ENCODE results near the gene SPTBN1. TPM values are rescaled to one million over a fixed set of nuclear protein-coding genes. Genes with fewer than 3 reads are reported as not detected.

Gene SPTBN1
- total and polyA plus RNA-seq, 3 donors from 2014 or later: 143 to 366 (median 278) TPM

DNA sequence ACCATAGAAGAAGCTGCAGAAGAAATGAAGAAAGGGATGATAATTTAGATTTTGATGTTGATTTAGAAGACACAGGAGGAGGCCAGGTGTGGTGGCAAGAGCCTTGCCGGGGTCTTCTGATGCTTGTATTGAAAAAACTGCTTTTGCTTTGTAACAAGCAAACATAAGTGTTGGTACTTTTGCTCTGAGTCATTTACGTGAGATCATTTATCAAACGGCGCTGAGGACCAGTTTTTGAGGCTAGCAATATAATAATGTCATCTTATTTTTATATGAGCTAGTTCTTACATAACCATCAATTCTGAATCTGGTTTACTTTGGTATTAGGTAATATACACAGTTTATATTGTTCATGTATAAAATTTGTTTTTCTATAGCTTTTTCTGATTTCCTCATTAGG, 30.6 kb downstream of the SPTBN1 start:
- H3K4me1 ChIP-seq: peaks cover 36% of the 10 kb centered on the region
- TF ChIP-seq POLR2A (IDR thresholded peaks at IDR 0.05): no peak
- TF ChIP-seq, protein P1, sequence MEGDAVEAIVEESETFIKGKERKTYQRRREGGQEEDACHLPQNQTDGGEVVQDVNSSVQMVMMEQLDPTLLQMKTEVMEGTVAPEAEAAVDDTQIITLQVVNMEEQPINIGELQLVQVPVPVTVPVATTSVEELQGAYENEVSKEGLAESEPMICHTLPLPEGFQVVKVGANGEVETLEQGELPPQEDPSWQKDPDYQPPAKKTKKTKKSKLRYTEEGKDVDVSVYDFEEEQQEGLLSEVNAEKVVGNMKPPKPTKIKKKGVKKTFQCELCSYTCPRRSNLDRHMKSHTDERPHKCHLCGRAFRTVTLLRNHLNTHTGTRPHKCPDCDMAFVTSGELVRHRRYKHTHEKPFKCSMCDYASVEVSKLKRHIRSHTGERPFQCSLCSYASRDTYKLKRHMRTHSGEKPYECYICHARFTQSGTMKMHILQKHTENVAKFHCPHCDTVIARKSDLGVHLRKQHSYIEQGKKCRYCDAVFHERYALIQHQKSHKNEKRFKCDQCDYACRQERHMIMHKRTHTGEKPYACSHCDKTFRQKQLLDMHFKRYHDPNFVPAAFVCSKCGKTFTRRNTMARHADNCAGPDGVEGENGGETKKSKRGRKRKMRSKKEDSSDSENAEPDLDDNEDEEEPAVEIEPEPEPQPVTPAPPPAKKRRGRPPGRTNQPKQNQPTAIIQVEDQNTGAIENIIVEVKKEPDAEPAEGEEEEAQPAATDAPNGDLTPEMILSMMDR (IDR thresholded peaks at IDR 0.05): no peak
- WGBS, 2 donors: 71 to 74% methylated on average over 4 of the region's 4 CpGs

DNA sequence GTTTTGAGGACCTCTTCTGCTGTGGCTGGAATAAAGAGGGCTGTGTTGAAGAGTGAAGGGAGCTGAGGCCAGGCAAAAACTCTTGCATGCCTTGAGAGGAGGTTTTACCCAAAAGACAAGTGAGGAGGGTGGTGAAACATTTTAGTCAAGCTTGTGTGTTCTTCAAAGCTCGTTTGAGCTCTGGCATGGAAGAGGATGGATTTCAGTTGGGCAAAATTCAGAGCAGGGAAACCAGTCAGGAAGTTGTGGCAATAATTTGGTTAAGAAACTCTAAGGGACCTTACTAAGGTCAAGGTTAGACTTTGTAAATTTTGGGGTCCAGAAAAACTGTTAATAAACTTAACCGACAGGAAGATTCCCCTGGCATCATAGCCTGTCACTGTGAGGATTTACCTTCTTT, 34.7 kb downstream of the SPTBN1 start:
- no peak for TF ChIP-seq POLR2A (IDR thresholded peaks at IDR 0.05)
- TF ChIP-seq, protein P1 (IDR thresholded peaks at IDR 0.05): no peak
- no peak for DNase-seq
- H3K36me3 ChIP-seq (ENCODE audit: low read depth, missing control alignments): no peaks in the 10 kb centered on the region
- H3K27me3 ChIP-seq: no peaks in the 10 kb centered on the region
- H3K4me1 ChIP-seq: peaks cover 23% of the 10 kb centered on the region
- no peaks in the 10 kb centered on the region for H3K9me3 ChIP-seq
- H3K4me3 ChIP-seq: no peak overlapping the region
- H3K27ac ChIP-seq: no peak overlapping the region
- WGBS, 2 donors: 43 to 48% methylated on average over 2 of the region's 2 CpGs
- intact Hi-C loops (cut with DNase I; ENCODE audit: low total_unique reads): no loop called here

More for the DNA sequence above, 30.6 kb downstream of the SPTBN1 start:
- no peak overlapping the region for H3K4me3 ChIP-seq
- no peaks in the 10 kb centered on the region for H3K27me3 ChIP-seq
- DNase-seq: no peak
- H3K27ac ChIP-seq: no peak overlapping the region
- H3K9me3 ChIP-seq: no peaks in the 10 kb centered on the region
- H3K36me3 ChIP-seq (ENCODE audit: low read depth, missing control alignments): no peaks in the 10 kb centered on the region
- intact Hi-C loops (cut with DNase I; ENCODE audit: low total_unique reads): no loop called here

DNA sequence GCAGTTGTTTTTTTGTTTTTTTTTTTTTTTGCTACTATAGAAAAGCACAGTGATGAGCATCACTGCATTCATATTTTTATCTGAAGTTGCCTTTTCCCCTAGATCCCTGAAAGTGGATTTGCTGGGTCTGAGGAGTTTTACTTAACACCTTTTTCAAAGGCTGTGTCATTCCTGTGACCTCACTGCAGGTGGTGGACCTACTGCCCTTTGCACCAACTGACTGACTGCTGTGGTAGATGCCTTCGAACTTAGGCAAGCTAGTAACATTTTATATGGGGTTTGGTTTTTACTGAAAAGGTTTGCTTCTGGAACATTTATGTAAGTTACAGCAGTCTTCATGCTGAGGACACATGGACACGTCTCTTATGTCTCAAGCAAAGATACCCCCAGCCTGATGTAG, 36.2 kb downstream of the SPTBN1 start:
- H3K27ac ChIP-seq: no peak overlapping the region
- TF ChIP-seq, protein P1 (IDR thresholded peaks at IDR 0.05): no peak
- TF ChIP-seq POLR2A (IDR thresholded peaks at IDR 0.05): no peak
- no peaks in the 10 kb centered on the region for H3K27me3 ChIP-seq
- WGBS, 2 donors: 77 to 84% methylated on average over 2 of the region's 2 CpGs
- H3K4me1 ChIP-seq: peaks cover 26% of the 10 kb centered on the region
- DNase-seq: no peak
- intact Hi-C loops (cut with DNase I; ENCODE audit: low total_unique reads): no loop called here
- H3K36me3 ChIP-seq (ENCODE audit: low read depth, missing control alignments): no peaks in the 10 kb centered on the region
- no peaks in the 10 kb centered on the region for H3K9me3 ChIP-seq
- no peak overlapping the region for H3K4me3 ChIP-seq

DNA sequence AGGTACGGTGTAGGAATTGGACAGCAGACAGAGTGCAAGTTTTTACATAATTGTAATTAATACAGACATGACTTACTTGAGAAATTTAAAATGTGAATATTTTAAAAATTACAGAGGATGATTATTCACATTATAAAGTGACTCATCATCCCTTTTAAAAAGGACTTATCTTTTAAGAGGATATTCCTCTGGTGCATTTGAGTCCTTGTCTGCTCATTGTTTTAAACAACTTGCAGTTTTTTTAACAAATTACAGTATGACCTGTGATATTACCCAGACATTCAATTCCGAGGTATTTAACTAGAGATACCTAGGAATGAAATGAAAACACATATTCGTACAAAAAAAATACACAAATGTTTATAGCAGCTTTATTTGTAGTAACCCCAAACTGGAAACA, 38.0 kb downstream of the SPTBN1 start:
- H3K4me1 ChIP-seq: peaks cover 32% of the 10 kb centered on the region

DNA sequence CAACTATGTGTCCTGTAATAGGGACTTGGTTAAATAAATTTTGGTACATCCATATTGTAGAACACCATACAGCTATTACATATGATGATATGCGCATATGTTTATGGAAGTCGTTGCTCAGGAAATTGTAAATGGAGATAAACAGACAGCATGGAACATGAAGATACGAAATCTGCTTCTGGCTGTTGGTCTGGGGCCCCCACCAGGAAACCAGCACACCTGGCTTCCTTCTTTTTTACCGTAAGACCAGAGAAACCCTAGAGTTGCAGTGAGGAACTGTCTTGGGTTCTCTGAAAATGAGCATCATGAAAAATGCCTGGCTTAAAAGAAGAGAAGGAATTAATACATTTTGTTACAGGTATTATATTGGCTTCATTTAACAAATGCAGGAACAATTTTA, 40.8 kb downstream of the SPTBN1 start:
- H3K9me3 ChIP-seq: no peaks in the 10 kb centered on the region
- peaks cover 31% of the 10 kb centered on the region for H3K4me1 ChIP-seq
- H3K36me3 ChIP-seq (ENCODE audit: low read depth, missing control alignments): no peaks in the 10 kb centered on the region
- H3K27me3 ChIP-seq: no peaks in the 10 kb centered on the region
- DNase-seq: no peak
- TF ChIP-seq, protein P1 (IDR thresholded peaks at IDR 0.05): no peak
- TF ChIP-seq POLR2A (IDR thresholded peaks at IDR 0.05): no peak
- 79 to 80% methylated on average over 4 of the region's 4 CpGs for WGBS, 2 donors
- intact Hi-C loops (cut with DNase I; ENCODE audit: low total_unique reads): no loop called here
- no peak overlapping the region for H3K27ac ChIP-seq
- no peak overlapping the region for H3K4me3 ChIP-seq

More for the DNA sequence above, 38.0 kb downstream of the SPTBN1 start:
- no peak for TF ChIP-seq POLR2A (IDR thresholded peaks at IDR 0.05)
- TF ChIP-seq, protein P1 (IDR thresholded peaks at IDR 0.05): no peak
- no peak for DNase-seq
- Histone ChIP-seq H3K36me3 (ENCODE audit: low read depth, missing control alignments) (no peaks in the 10 kb centered on the region), H3K27me3 (no peaks in the 10 kb centered on the region), H3K4me3 (no peak overlapping the region), H3K27ac (no peak overlapping the region), H3K9me3 (no peaks in the 10 kb centered on the region)
- intact Hi-C loops (cut with DNase I; ENCODE audit: low total_unique reads): no loop called here
- WGBS, 2 donors: 50 to 59% methylated on average over 3 of the region's 3 CpGs
